GM21390 (cell line): ENCODE results near the gene RDH8.

Experiments
- ATAC-seq: cut with Tn5 transposase; IDR thresholded peaks from one replicate; pipeline ENCODE4 v1.9.1; 2021; ENCODE audit not compliant: unreplicated experiment

RDH8 gene

DNA sequence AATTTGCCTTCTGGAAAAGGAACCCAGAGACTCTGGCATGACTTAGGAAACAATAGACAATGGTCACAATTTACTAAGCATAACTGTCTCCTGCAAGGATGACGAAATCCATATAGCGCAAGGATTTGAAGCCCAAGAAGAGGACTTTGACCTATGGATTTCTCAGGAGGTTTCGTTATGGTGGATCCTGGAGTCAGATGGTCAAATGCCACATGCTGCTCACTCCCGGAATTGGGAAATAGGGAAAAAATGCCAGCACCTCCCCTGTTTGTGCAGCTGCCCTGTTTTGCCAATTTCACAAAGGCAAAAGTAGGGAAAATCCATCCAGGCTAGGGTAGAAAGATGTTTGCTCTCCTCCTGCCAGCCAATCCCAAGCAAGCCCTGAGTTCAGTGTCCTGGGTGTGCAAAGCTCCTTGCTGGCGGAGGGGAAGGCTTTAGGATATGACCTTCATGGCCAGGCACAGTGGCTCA, 23.4 kb downstream of the RDH8 start:
- ATAC-seq: no peak

DNA sequence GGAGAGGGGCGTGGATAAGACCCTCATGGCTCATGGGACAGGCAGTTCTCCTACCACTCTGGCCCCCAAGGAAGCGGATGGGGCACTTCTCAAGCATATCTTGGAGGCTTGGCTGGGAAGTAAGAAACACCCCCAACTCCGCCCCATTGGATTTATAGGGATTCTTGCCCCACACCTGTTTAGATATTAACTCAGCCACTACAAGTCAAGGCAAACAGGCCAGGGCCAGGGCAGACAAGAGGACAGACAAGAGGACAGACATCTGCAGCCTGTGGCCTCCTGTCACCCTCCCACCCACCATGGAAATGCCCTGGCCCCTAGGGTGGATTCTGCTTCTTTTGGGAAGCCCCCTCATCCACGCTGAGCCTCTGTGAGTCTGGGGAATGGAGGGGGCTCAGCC, 24.1 kb downstream of the RDH8 start:
- no peak for ATAC-seq

DNA sequence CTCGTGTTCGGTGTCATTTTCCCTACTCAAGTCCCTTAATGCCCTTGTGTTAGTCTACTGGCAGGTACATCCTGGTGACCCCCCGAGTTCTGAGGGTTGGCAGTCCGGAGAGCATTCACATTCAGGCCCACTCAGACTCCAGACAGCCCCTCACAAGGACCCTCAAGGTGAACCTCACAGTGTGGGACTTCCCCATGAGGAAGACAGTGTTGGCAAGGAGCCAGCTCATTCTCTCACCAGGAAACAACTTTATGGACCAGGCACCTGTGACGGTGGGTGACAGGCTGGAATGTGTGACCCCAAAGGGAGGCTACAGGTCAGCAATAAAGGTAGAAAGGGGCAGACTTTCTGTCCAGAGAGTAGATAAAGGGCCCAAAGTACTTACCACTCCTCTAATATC, 24.5 kb downstream of the RDH8 start:
- no peak for ATAC-seq

DNA sequence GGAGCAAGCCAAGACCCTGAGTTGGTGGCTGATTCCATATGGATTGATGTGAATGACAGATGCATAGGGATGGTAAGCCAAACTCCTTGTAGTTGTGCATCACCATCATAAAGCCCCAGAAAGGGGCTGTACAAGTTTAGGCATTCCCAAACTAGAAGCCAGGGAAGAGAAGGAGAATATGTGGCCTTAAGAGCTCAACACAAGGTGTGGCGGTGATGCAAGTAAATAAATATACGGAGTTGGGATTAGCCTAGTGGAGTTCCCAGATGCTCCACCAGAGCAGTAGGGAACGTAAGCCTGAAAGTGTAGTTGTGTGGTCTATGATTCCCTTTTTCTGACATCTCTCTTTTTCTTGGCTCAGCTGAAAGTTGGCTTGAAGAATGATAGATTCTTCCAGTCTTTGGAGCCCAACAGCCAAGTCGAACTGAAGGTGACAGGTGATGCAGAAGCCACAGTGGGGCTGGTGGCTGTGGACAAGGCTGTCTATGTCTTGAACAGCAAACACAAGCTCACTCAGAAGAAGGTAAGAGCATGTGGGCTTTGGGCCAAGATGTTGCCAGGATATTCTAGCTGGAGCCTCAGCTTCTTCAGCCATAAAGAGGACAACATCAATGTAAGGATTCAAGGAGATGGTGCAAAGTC, 30.1 kb downstream of the RDH8 start:
- ATAC-seq: no peak

DNA sequence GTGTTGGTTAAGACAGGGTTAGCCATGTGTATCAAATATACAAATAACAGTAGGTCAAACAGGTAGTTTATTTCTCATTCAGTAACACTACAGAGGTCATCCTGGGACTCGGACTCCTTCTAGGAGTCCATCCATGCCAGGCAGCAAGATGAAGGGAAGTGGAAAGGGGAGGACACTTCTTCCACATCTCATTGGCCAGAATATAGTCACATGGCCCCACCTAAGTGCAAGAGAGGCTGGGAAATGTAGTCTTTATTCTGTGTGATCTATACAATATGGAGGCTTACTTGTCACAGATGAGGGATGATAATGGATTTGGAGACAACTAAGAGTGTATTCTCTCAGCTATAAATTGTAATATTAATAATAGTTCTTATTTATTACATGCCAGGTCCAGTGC, 31.1 kb downstream of the RDH8 start:
- ATAC-seq: no peak

DNA sequence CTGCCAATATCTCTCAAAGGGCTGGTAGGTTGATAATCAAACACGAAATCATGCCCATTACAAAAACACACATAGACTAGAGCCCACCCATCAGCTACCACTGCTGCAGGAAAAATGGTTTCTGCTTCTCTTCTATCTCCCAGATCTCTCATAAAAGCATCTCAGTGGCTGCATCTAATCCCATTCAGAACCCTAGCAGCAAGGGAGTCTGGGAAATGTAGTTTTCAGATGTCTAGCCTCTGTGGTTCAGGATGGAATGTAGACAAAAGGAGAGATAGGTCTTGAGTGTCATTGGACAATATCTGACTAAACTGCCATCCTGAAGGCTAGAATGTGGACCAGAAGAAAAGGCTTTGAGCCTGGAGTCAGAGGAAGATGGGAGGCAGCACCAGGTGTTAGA, 32.1 kb downstream of the RDH8 start:
- no peak for ATAC-seq

DNA sequence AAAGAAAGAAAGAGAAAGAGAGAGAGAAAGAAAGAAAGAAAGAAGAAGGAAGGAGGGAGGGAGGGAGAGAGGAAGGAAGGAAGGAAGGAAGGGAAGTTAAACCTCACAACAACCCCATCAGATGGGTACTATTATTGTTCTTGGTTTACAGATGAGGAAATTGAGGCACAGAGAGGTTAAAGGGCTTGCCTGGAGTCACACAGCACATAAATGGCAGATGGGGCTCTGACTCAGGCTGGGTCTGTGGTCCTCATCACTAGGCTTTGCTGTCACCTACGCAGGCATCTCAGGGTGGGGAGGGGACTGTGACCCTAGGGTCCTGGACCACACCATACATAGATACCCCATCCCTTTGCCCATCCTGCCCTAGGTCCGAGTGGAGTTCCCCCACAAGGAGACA, 36.3 kb downstream of the RDH8 start:
- no peak for ATAC-seq

DNA sequence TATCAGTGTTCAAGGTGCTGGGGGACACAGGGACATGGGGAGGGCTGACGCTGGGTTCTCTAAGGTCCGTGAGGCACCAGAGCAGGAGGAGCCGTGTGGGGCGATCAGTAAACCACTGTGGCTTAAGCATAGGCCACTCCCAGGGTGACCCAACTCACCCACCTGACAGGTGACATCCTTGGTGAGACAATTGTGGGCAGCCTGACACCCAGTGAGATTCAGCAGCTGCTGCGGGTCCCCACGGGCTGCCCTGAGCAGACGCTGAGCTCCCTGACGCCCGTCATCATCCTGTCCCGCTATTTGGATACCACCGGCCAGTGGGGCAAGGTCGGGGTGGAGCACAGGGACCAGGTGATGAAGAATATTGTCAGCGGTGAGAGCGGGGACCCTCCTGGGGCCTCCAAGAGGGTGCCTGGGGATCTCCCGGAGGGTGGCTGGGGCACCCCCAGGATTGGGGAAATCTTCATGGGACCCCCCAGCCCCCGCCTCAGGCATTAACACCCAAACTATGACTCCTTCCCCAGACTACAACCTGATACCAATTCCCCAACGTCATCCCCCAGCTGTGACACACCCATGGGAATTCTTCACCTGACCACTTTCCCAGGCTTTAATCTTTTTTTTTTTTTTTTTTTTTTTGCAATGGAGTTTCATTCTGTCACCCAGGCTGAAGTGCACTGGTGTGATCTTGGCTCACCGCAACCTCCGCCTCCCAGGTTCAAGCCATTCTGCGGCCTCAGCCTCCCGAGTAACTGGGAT, 39.5 kb downstream of the RDH8 start:
- no peak for ATAC-seq

DNA sequence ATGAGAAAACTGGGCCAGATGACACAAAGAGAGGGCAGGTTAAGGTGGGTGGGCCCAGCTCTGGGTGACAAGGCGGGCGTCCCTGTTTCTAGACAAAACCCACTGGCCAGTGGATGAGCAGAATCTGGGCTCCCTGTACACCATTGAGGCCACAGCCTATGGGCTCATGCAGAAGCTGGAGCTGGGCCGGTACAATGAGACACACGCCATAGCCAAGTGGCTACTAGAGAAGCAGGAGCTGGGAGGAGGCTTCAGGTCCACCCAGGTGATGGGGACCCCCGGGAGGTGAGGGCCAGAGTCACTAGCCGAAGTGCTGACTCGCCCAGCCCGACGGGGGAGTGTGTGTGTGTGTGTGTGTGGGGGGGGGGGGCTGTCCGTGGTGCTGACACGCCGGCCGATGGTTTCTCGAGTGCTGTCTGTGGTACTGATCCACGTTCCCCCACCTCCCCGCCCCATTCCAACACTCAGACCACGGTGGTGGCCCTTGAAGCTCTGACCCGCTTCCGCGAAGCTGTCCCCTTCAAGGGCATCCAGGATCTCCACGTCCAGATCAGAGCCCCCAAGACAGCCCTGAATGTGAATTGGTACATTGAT, 48.5 kb downstream of the RDH8 start:
- no peak for ATAC-seq

DNA sequence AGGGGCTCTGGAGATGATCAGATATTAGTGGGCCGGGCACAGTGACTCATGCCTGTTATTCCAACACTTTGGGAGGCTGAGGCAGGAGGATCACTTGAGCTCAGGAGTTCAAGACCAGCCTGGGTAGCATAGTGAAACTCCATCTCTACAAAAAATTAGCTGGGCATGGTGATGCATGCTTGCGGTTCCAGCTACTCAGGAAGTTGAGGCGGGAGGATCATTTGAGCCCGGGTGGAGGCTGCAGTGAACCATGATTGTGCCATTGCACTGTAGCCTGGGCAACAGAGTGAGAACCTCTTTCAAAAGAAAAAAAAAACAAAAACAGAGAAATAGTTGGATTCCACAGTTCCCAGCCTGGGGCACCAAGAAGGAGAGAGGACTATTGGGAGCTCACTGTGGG, 54.9 kb downstream of the RDH8 start:
- no peak for ATAC-seq

DNA sequence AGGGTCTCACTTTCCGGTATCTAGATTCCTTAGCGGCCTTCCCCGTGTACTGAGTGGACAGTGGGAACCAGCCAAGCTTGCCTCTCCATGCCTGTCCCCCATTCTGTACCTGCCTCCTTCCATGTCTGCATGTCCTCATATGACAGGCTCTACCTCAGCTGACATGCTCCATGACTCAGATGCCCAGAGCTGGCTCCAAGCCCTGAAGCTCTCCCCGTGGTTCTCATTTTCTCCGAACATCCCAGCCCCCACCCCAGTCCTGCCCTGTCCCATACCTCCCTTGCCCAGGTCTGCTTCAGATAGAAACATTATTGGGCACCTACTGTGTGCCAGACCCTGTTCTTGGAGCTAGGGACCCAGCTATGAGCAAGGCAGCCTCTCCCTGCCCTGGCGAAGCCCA, 55.8 kb downstream of the RDH8 start:
- ATAC-seq: no peak

DNA sequence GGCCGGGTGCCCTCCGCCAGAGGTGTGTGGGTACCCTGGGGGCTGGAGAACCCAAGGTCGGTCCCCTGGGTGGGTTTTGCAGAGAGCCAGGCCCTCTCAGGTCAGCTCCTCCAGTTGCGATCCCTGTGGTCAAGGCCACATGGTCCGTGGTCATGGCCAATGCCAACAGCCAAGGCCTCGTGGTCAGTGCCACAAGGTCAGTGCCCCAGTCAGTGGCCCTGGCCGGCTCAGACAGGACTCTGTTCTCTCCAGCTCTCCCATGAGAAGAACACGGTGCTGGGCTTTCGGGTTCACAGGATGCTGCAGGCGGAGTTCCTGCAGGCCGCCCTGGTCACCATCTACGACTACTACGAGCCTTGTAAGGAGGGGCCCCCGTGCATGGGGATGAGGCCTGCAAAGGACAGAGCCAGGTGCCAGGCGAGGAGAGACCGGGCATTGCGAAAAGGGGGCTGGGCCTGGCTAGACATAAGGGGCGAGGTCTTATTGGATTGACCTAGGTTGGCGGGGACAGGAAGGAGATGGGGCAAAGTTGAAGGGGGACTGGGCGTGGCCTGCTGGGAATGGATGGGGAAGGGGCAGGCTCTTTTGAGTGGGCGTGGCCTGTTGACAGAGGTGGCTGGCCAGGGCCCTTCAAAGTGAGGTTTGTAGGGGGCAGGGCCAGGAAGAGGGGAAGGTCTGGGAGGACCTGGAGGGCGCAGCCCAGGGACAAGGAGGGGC, 57.6 kb downstream of the RDH8 start:
- ATAC-seq: no peak
